Fibroblast of skin of left biceps (primary cell): ENCODE measurements around the gene RNLS.

ENCODE experiments used
- DNase-seq, 2 experiments: peaks; one replicate each; pipeline ENCODE4 v3.0.0-alpha.2; 2013; ENCODE audit warnings: low read depth in 2 of 2

RNLS gene

GRCh38 chr10:88260329-88261051 lies 322.6 kb downstream of the RNLS start:
- DNase-seq, result no peak

GRCh38 chr10:88259381-88259780 lies 323.7 kb downstream of the RNLS start:
- no peak for DNase-seq

GRCh38 chr10:88256886-88257285 lies 326.2 kb downstream of the RNLS start:
- no peak for DNase-seq

GRCh38 chr10:88256013-88256680 lies 327.0 kb downstream of the RNLS start:
- no peak for DNase-seq

- no peak for DNase-seq
Measured at GRCh38 chr10:88254091-88254490, 329.0 kb downstream of the RNLS start.

GRCh38 chr10:88253622-88254021 lies 329.5 kb downstream of the RNLS start:
- DNase-seq, result no peak

GRCh38 chr10:88253128-88253527 lies 330.0 kb downstream of the RNLS start:
- no peak for DNase-seq

GRCh38 chr10:88249450-88249849 lies 333.7 kb downstream of the RNLS start:
- DNase-seq, result no peak

GRCh38 chr10:88246675-88247074 lies 336.4 kb downstream of the RNLS start:
- no peak for DNase-seq

GRCh38 chr10:88245974-88246511 lies 337.1 kb downstream of the RNLS start:
- DNase-seq, result no peak

GRCh38 chr10:88244781-88245625 lies 338.1 kb downstream of the RNLS start:
- no peak for DNase-seq

- no peak for DNase-seq
Measured at GRCh38 chr10:88243836-88244730, 339.0 kb downstream of the RNLS start.

- no peak for DNase-seq
Measured at GRCh38 chr10:88243202-88243744, 339.8 kb downstream of the RNLS start.

- DNase-seq, result no peak
Measured at GRCh38 chr10:88241501-88241900, 341.6 kb downstream of the RNLS start.

GRCh38 chr10:88239212-88239611 lies 343.9 kb downstream of the RNLS start:
- no peak for DNase-seq

- no peak for DNase-seq
Measured at GRCh38 chr10:88238615-88238914, 344.6 kb downstream of the RNLS start.

- DNase-seq, result no peak
Measured at GRCh38 chr10:88237896-88238614, 345.1 kb downstream of the RNLS start.

GRCh38 chr10:88236121-88236743 lies 346.9 kb downstream of the RNLS start:
- no peak for DNase-seq

GRCh38 chr10:88234297-88234696 lies 348.8 kb downstream of the RNLS start:
- no peak for DNase-seq

GRCh38 chr10:88233870-88234269 lies 349.2 kb downstream of the RNLS start:
- DNase-seq, result no peak
